Adrenal gland (tissue), 5 donors: ENCODE measurements around the gene KSR2.

Source experiments
- CTCF ChIP-seq, 6 experiments: fragments of 450-650 bp in 4 of 6; fragments of 200-600 bp in 2 of 6; sonication (generic) in 1 of 6; IDR thresholded peaks; 1 replicate in 5 of 6; 2 replicates in 1 of 6; pipeline versions ENCODE4 v1.5.1 to v1.8.0; 2016 to 2021; ENCODE audit warnings: antibody characterized with exemption in 6 of 6, mild to moderate bottlenecking in 2 of 6, moderate library complexity in 1 of 6
- POLR2A ChIP-seq, 2 donors: fragments of 450-650 bp; IDR thresholded peaks; one replicate each; pipeline ENCODE4 v1.6.1; 2017; ENCODE audit warnings: antibody characterized with exemption in 2 of 2, mild to moderate bottlenecking in 2 of 2, moderate library complexity in 1 of 2
- donor health status: DM: no; HTN: no; CAD: no.

DNA sequence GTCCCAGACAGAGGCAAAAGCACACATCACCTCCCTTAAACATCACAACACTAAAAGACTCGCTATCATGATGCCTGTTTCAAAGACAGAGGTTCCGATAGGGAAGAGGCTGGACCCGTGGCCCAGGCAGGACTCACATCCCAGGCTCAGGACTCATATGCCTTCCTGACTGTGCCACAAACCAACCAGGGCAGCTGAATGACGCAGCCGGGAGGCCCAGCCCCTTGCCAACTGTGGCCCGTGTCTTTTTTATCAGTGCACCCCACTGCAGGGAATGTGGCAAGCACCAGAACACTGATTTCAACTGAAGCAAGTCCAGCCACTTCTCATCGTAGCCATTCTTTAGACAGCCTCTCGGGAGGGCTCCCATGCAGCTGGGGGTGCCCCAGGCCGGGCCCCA, 132.3 kb downstream of the KSR2 start:
- TF ChIP-seq CTCF (IDR thresholded peaks at IDR 0.05) (no peak), POLR2A (IDR thresholded peaks at IDR 0.05) (no peak)
